ENCODE results near the gene AMY2A.
"Not testable (repeated sequence)": the region's sequence is repeated elsewhere in the genome, so short reads cannot be mapped to it uniquely, and the experiment has no call there.

The AMY2A gene

DNA sequence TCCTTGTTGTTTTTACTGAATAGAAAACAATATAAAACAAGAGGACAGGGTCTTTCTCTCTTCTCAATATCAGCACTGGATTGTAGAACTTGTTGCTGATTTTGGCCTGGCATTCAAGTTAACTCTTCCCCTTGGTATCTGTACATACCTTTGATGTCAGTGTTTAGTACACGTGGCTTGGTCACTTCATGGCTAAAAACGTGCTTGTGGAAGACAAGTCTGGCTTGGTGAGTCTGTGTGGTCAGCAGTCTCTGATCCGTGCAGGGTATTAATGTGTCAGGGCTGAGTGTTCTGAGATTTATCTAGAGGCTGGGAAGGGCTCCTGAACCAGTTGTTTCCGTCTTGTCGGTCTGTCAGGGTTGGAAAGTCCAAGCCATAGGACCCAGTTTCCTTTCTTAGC lies 38.2 kb downstream of the AMY2A start, which contains the start of gene AMY1A:
Gene AMY1A, plus strand, starts transcription at position 301 of the 400 bp plus-strand sequence. CDS start 571 bp downstream, outside the sequence.
- H3K79me2 ChIP-seq (ENCODE audit: insufficient read depth, low read length); H3K9me3 ChIP-seq (ENCODE audit: insufficient read depth, low read length); H4K20me1 ChIP-seq (ENCODE audit: low read depth, low read length); H3F3A ChIP-seq (ENCODE audit: insufficient read depth); H3K27ac ChIP-seq (ENCODE audit: low read depth, low read length); H3K36me3 ChIP-seq (ENCODE audit: low read length); H3K4me3 ChIP-seq (ENCODE audit: insufficient read depth, low read length, poor library complexity, severe bottlenecking); H3K9me2 ChIP-seq (replicated peaks; ENCODE audit: insufficient read depth, low read length); H3K9ac ChIP-seq (ENCODE audit: low read length); H3K4me2 ChIP-seq (ENCODE audit: low read depth, low read length, poor library complexity, severe bottlenecking); H2AFZ ChIP-seq (ENCODE audit: low read depth, low read length, severe bottlenecking); H3K27me3 ChIP-seq (ENCODE audit: low read length): not testable (repeated sequence)
